Measurements from ENCODE around the gene DCDC2. TPM values are rescaled to one million over a fixed set of nuclear protein-coding genes. Genes with fewer than 3 reads are reported as not detected.

Gene DCDC2
- total and polyA plus RNA-seq, 2 donors (not counting 3 experiments of a cell fraction or from before 2014, with no cell fraction given): not detected

GRCh38 chr6:24332317-24332716 is 25.5 kb downstream of the DCDC2 start:
- Histone ChIP-seq H3K4me2 (ENCODE audit: insufficient read depth, low read length) (no peak overlapping the region), H3K27ac (ENCODE audit: insufficient read depth, low read depth, low read length) (no peak overlapping the region), H3K9me3 (replicated peaks; ENCODE audit: control insufficient read depth, insufficient read depth, low read length) (no peaks in the 10 kb centered on the region), H3K27me3 (ENCODE audit: control insufficient read depth in 2 of 2, insufficient read depth in 2 of 2, low read length in 2 of 2) (no peaks in the 10 kb centered on the region), H3K4me1 (ENCODE audit: control insufficient read depth, extremely low read depth, insufficient read depth, low read length) (no peaks in the 10 kb centered on the region), H3K79me2 (ENCODE audit: control insufficient read depth, insufficient read depth, low read length) (no peaks in the 10 kb centered on the region), H4K20me1 (replicated peaks; ENCODE audit: control insufficient read depth, extremely low read depth, insufficient read depth, low read length) (no peaks in the 10 kb centered on the region), H3K9me1 (replicated peaks; ENCODE audit: control insufficient read depth, extremely low read depth, insufficient read depth, low read length) (no peaks in the 10 kb centered on the region), H3K9ac (replicated peaks; ENCODE audit: extremely low read depth, insufficient read depth, low read length) (no peak overlapping the region), H3K4me3 (replicated peaks in 1 of 3; ENCODE audit: insufficient read depth in 1 of 3, low read depth in 1 of 3, low read length in 3 of 3) (no peak overlapping the region), H3K36me3 (ENCODE audit: control insufficient read depth in 2 of 2, extremely low read depth in 1 of 2, insufficient read depth in 2 of 2, low read length in 2 of 2) (no peaks in the 10 kb centered on the region), H2AFZ (ENCODE audit: low read depth, low read length) (no peak overlapping the region)
- no peak for DNase-seq (ENCODE audit: low read depth, low spot score)
- TF ChIP-seq GATA2 (IDR thresholded peaks at IDR 0.05; ENCODE audit: insufficient read depth, insufficient read length, low read depth, low read length): no peak
- TF ChIP-seq MAX (IDR thresholded peaks at IDR 0.05; ENCODE audit: insufficient read depth, insufficient read length): no peak
- TF ChIP-seq EZH2 (IDR thresholded peaks at IDR 0.05; ENCODE audit: borderline replicate concordance, low read depth, low read length, severe bottlenecking): no peak
- TF ChIP-seq FOS (IDR thresholded peaks at IDR 0.05; ENCODE audit: borderline replicate concordance, insufficient read depth, low read length): no peak
- no peak for TF ChIP-seq MYC (IDR thresholded peaks at IDR 0.05; ENCODE audit: low read depth, low read length)
- TF ChIP-seq JUN (IDR thresholded peaks at IDR 0.05; ENCODE audit: borderline replicate concordance, insufficient read depth, insufficient read length, low read depth): peak; percentile 2
- dilution Hi-C loops (cut with MboI; ENCODE audit: extremely low pct_ligation_motif_present, low sequenced_read_pairs): no loop called here
- BruUV-seq (replicated peaks): no TSS peak
- no peak for FAIRE-seq
- POLR2A ChIA-PET: no interaction called here
- intact Hi-C loops (cut with micrococcal nuclease): no loop called here
- CTCF ChIA-PET: interaction anchor here (0.6 kb wide), 1 partner anchor 57 kb away, joined by 3 read pairs; no protein-coding TSS in a partner anchor

GRCh38 chr6:24330137-24330732 is 27.6 kb downstream of the DCDC2 start:
- dilution Hi-C loops (cut with MboI; ENCODE audit: extremely low pct_ligation_motif_present, low sequenced_read_pairs) (no loop called here), intact Hi-C loops (cut with micrococcal nuclease) (no loop called here)
- FAIRE-seq (no peak), DNase-seq (ENCODE audit: low read depth, low spot score) (no peak)
- H3K4me3 ChIP-seq (replicated peaks in 1 of 3; ENCODE audit: insufficient read depth in 1 of 3, low read depth in 1 of 3, low read length in 3 of 3): no peak overlapping the region
- no peaks in the 10 kb centered on the region for H3K27me3 ChIP-seq (ENCODE audit: control insufficient read depth in 2 of 2, insufficient read depth in 2 of 2, low read length in 2 of 2)
- CTCF ChIA-PET: no interaction called here
- H3K9me3 ChIP-seq (replicated peaks; ENCODE audit: control insufficient read depth, insufficient read depth, low read length): no peaks in the 10 kb centered on the region
- POLR2A ChIA-PET: no interaction called here
- no peak overlapping the region for H2AFZ ChIP-seq (ENCODE audit: low read depth, low read length)
- no peak overlapping the region for H3K4me2 ChIP-seq (ENCODE audit: insufficient read depth, low read length)
- no peaks in the 10 kb centered on the region for H4K20me1 ChIP-seq (replicated peaks; ENCODE audit: control insufficient read depth, extremely low read depth, insufficient read depth, low read length)
- H3K79me2 ChIP-seq (ENCODE audit: control insufficient read depth, insufficient read depth, low read length): no peaks in the 10 kb centered on the region
- no peaks in the 10 kb centered on the region for H3K4me1 ChIP-seq (ENCODE audit: control insufficient read depth, extremely low read depth, insufficient read depth, low read length)
- H3K9me1 ChIP-seq (replicated peaks; ENCODE audit: control insufficient read depth, extremely low read depth, insufficient read depth, low read length): no peaks in the 10 kb centered on the region
- H3K27ac ChIP-seq (ENCODE audit: insufficient read depth, low read depth, low read length): no peak overlapping the region
- H3K36me3 ChIP-seq (ENCODE audit: control insufficient read depth in 2 of 2, extremely low read depth in 1 of 2, insufficient read depth in 2 of 2, low read length in 2 of 2): no peaks in the 10 kb centered on the region
- BruUV-seq (replicated peaks): no TSS peak
- TF ChIP-seq EZH2 (IDR thresholded peaks at IDR 0.05; ENCODE audit: borderline replicate concordance, low read depth, low read length, severe bottlenecking) (no peak), MYC (IDR thresholded peaks at IDR 0.05; ENCODE audit: low read depth, low read length) (no peak), POLR2A (IDR thresholded peaks at IDR 0.05; ENCODE audit: low read depth, low read length) (no peak), MAX (IDR thresholded peaks at IDR 0.05; ENCODE audit: insufficient read depth, insufficient read length) (no peak), POLR2AphosphoS5 (IDR thresholded peaks at IDR 0.05; ENCODE audit: insufficient read depth, low read depth, low read length) (no peak), CTCF (IDR thresholded peaks at IDR 0.05; ENCODE audit: extremely low read depth in 1 of 2, insufficient read depth in 1 of 2, low read depth in 1 of 2, low read length in 2 of 2) (no peak), JUN (IDR thresholded peaks at IDR 0.05; ENCODE audit: borderline replicate concordance, insufficient read depth, insufficient read length, low read depth) (no peak), GATA2 (IDR thresholded peaks at IDR 0.05; ENCODE audit: insufficient read depth, insufficient read length, low read depth, low read length) (no peak), FOS (IDR thresholded peaks at IDR 0.05; ENCODE audit: borderline replicate concordance, insufficient read depth, low read length) (no peak)
- H3K9ac ChIP-seq (replicated peaks; ENCODE audit: extremely low read depth, insufficient read depth, low read length): no peak overlapping the region
